GM18511 (cell line): ENCODE measurements around the gene DNER.
"Not testable (repeated sequence)": the region's sequence is repeated elsewhere in the genome, so short reads cannot be mapped to it uniquely, and the experiment has no call there.

Experiments used
- ATAC-seq: cut with Tn5 transposase; IDR thresholded peaks from one replicate; pipeline ENCODE4 v1.9.1; 2021; ENCODE audit warnings: mild to moderate bottlenecking, moderate library complexity; ENCODE audit not compliant: unreplicated experiment

Gene DNER

DNA sequence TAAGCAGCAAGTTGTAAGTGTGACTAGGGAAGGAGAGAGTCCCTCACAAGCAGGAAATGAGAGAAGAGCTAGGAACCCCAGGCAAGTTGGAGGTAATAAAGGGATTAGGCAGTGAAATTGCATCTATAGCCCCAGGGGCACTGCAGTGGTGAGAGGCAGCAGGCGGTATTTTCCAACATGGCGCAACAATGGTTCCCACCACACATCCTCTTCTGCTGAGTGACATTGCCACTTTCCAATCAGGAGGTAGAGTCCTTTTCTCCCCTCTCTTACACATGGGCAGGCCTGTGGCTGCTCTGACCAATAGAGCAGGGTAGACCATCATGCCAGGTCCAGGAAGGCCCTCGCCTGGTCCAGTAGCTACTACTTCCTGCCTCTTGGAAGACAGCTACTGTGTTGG, 86.6 kb downstream of the DNER start:
- no peak for ATAC-seq

GRCh38 chr2:229622495-229623355, 91.6 kb downstream of the DNER start:
- ATAC-seq, result no peak

- ATAC-seq, result no peak
Measured at GRCh38 chr2:229620759-229621158, 93.6 kb downstream of the DNER start.

DNA sequence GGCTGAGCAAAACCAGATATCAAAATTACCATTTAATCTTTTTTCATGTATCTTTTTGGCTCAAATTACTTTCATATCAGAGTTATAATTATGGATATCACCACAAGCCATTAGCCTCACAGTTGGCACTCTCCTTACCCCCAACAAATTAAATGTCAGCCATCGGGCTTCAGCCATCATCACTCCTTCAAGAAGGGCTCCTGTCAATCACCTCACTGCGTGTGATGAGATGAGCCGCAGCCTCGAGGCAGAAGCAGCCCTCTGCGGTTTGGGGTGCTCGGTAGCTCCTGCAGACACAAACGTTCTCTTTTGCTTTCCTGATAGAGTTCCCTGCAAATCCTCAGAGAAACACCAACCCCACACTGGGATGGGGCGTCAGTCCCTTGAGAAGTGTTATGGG, 94.1 kb downstream of the DNER start:
- ATAC-seq, result no peak

- ATAC-seq, result no peak
Measured at GRCh38 chr2:229616433-229616832, 97.9 kb downstream of the DNER start.

DNA sequence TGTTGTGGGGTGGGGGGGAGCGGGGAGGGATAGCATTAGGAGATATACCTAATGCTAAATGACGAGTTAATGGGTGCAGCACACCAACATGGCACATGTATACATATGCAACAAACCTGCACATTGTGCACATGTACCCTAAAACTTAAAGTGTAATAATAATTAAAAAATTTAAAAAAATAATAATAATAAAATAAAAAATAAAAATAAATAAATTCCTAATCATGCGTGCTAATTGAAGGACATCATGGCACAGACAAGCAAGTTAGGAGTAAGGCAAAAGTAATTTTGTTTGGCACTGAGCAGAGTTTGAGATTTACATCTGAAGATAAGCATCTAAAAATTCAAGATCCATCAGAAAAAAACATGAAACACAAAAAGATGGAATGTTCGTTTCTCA, 100.3 kb downstream of the DNER start:
- ATAC-seq, result not testable (repeated sequence)

- ATAC-seq, result no peak
Measured at GRCh38 chr2:229612384-229612971, 101.9 kb downstream of the DNER start.

DNA sequence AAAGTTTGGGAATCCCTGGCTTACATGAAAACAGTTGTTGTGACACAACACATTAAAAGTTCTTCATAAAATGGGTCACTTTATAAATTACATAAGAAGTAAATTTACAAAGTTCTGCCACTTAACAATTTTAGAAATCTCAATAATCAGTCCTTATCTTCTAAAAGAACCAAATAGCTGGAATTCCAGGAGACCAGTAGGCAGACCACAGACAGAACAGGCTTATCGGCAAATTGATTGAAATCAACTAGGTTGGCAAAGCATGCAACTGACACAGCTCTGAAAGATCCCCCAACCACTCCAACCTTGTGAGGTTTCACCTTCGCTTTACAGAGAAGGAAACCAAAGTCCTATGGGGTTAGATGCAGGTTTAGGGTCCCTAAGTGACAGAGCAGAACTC, 103.0 kb downstream of the DNER start:
- ATAC-seq, result no peak

DNA sequence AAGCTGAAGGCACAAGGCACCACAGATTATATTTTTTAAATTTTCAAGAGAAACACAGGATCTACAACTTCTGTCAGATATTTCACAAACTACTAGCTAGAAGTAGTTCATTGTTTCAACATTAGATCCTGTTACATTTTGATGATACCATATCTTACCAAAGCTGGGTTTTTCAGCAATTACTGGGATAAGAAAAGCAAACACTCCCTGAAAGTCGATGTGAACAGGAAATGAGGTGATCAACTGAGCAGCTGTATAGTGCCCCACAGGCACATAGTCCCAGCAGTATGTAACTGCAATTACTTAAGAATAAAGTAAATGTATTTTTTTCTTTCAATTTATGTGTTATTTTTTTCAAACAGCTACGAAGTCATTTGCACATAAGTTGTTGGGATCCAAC, 103.5 kb downstream of the DNER start:
- no peak for ATAC-seq

DNA sequence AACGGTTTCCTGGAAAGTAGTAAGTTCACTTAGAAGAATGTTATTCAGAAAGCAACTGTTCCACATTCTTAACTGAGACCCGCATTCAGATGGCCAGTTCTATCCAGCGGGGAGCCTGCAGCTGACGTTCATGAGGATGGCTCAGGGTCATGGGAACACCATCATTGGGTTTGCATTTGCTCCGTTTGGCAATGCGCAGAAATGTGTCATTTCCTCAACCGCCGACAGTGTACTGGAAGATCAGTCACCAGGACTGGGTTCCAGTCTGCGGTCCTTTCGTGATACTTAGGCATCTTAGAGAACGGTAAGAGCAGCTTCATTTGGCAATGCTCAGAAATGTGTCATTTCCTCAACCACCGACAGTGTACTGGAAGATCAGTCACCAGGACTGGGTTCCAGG, 104.0 kb downstream of the DNER start:
- ATAC-seq, result no peak

DNA sequence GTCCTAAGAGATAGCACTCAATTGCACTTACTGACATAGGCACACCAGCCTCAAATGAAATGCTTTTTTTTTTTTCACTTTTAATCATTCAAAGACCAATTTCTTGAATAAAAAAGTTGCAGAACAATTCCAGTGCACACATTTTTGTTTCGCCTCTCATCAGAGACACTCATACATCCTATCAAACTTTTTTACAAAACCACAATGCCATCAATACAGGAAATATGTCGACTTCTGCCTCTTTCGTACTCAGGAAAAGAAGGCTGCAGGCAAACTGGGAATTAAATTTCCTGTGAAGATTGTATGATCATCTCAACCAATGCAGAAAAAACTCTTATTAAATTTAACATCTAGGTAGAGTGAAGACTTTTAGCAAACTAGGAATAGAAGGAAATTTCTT, 112.4 kb downstream of the DNER start:
- no peak for ATAC-seq

GRCh38 chr2:229601396-229601795, 113.0 kb downstream of the DNER start:
- no peak for ATAC-seq

DNA sequence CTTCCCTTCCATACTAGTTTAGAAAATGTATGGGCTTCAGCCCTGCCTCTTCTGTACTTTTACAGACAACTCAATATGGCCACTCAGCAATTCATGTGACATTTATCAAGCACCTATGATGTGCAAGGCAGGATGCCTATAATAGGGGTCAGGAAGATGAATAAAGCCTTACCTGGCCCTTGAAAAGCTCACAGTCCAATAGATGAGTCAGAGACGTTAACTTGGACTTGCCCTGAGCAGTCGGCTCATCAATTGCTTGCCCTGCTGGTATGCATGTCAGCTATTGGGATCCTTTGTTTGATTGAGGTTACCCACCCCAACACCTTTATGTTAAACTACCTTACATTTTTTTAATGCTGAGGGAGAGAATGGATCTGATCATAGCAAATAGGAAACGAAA, 116.1 kb downstream of the DNER start:
- ATAC-seq, result no peak

DNA sequence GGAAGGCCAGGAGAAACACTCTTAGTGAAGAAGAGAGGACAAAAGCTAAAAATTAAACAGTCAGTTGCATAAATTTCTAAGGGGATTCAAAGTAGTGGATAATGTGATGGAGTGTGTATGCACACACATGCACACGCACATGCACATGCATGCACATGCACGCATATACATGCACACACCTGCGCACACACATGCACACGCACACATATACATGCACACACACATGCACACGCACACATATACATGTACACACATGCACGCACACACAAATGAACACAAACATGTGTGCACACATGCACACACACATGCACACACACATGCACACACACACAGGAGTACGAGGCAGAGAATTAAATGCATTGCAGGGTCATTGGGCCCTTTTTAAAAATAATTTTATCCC, 117.6 kb downstream of the DNER start:
- no peak for ATAC-seq

DNA sequence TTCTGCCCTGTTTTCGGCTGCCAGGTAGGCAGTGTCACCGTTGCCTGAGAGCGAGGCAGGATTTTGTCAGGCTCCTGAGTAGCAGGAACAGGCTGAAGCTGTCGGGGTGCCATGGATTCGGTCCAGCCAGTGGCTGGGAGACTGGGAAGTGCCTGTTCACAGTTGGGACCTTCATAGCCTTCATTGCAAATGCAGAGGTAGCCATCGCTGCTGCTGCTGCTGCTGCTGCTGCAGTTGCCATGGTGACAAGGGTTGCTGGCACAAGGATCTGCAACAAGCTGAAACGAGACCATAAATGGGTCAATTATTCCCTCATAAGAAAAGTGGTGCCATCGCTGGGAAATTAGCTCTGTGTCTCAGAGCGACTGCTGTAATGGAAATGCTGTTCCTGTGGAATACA, 122.7 kb downstream of the DNER start:
- ATAC-seq, result no peak

DNA sequence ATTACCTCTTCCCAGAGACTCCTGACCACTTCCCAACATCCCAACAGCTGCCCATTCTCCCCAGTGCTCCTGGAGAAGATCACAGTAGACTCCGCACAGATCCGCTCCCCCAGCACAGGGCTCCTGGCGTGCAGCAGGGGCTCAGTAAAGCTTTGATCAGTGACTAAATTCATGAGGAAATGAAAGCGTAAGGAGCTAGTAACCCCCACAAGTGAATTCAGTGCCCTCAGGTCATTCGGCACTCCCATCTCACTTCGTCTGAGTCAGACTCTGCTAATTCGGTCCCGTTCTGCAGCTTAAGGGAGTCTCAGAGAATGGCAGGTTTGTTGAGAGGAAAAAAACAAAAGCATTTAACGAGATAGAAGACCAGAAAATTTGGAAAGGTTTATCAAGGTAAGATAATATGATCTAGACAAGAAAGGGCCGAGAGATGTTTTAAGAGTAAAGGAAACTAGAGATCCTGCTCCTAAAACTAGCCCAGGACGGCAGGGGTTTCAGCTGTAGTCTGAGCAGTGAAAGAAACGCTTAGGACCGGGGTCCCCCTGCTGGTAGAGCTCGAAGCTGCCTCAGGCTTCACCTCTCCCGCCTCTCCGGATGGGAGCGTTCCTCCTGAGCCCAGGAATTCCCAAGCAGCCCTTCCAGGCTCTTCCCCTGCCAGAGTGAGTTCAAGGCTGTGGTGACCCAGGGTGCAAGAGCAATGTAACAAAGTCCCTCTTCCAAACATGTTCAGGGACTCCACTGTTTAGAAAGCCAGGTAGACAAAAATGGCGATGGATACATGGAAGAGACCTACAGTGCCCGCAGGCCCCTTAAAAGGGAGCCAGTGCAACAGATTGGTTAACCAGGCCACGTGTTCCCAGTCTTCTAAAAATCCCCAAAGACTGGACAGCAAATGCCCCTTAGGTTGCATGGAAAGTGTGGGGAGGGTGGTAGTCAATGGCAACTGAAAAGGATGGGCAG, 127.3 kb downstream of the DNER start:
- peak; percentile 91 for ATAC-seq

DNA sequence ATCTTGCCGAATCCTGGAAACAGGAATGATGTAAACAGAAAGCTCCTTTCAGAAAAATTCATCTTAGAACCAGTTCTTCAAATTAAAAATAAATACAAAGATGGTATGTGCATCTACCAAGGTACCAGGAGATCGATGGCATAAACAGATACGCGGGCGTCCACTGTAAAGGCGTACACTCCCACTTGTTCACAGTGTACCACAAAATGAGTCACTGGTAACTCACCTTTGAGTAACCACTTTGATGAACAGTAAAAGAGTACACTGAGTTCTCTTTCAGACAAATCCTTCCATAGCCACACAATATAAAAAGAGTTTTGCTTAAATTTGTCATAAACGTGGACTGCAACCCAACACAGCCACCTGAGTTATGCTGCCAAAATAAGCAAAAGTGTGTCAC, 128.3 kb downstream of the DNER start:
- no peak for ATAC-seq

DNA sequence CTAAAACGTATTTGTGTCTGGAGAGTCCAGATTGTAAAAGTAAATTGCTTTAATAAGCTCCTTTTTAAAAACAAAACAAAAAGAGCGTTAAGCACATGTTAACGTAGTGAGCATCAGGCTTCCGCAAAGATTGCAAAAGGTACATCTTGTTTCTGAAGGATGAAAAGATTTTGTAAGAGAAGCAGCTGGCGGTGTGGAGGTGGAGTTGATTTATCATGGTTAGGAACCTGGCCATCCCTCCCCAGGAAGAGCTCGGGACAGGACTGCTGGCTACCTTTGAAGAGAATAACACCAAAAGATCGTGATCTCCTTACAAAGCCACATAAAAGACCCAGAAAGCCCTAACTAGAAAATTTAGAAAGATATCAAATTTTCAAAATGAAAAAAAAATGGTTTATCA, 132.2 kb downstream of the DNER start:
- no peak for ATAC-seq

DNA sequence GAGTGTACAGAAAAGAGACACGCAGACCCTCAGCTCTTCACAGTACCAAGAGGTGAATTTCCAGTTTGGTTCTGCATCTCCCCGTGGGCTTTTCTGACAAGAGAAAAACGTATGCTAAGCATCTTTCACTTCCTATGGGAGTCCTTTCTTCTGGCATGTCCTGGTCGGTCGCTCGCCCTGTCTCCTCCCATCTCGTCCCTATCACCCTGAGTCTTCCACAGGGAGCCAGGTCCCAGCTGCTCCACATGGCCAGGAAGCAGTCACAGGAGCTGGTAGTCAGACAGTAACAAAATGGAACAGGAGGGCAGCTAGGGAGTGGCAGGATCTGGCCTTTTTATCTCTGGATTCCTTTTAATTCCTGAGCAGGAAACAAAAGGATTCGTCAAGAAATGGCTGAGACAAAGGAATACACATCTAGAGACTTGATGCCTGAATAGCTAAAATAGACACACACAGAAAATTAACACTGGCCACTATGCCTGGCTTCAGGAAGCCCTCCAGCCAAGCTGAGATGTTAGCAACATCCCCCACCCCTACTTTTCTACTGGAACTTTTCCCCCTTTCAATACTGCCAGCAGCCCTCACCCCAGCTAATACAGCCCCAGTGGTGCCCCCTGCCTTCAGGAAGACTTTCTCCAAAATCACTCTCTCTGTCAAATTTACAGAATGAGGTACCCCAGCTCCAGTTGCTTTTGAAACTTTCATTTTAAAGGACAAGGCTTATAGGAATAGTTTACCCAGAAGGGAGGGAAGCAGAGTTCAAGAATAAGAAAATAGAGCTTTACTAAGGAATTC, 136.1 kb downstream of the DNER start:
- ATAC-seq, result no peak

- ATAC-seq, result no peak
Measured at GRCh38 chr2:229575569-229576315, 138.6 kb downstream of the DNER start.
